ENCODE measurements around the gene SMG6.

DNA sequence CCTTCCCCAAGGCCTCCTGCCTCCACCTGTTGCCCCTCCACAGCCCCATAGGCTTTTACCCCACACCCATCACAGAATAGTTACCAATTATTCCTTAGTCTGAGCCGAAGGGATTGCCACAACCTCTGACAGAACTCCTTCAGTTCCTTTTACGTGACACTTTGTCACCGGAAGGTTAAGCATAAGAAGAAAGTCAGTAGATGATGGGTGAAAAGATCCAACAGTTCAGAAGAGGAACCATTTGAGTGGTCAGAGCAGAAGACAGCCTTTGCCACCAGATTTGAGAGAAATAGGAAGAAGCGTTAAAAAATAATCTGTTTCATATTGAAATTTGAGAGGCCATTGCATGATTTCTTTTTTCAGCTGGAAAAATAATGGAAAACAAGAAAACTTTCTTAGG lies 1.3 kb upstream of the SMG6 start:
- TF ChIP-seq, protein P1, sequence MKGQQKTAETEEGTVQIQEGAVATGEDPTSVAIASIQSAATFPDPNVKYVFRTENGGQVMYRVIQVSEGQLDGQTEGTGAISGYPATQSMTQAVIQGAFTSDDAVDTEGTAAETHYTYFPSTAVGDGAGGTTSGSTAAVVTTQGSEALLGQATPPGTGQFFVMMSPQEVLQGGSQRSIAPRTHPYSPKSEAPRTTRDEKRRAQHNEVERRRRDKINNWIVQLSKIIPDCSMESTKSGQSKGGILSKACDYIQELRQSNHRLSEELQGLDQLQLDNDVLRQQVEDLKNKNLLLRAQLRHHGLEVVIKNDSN (IDR thresholded peaks at IDR 0.05) = no peak
- TF ChIP-seq EGR1 (IDR thresholded peaks at IDR 0.05) (no peak), RAD21 (IDR thresholded peaks at IDR 0.05; ENCODE audit: low read depth) (no peak), FOXM1 (IDR thresholded peaks at IDR 0.05; ENCODE audit: borderline replicate concordance, low read depth) (no peak), TAF1 (IDR thresholded peaks at IDR 0.05; ENCODE audit: low read depth) (no peak)

All from Ishikawa (cell line).